Panc1 (cell line): ENCODE measurements around the gene TPR.

Source experiments
- POLR2AphosphoS5 ChIP-seq: IDR thresholded peaks from 2 replicates; pipeline ENCODE4 v1.6.1; 2012; ENCODE audit warnings: mild to moderate bottlenecking, low read depth, low read length, moderate library complexity
- REST ChIP-seq, 2 experiments: IDR thresholded peaks; 2 replicates each; pipeline ENCODE4 v1.6.1; 2011 to 2012; ENCODE audit warnings: low read depth in 2 of 2, control low read depth in 1 of 2, low read length in 1 of 2, mild to moderate bottlenecking in 1 of 2, moderate library complexity in 1 of 2; ENCODE audit not compliant: insufficient read depth in 1 of 2
- SIN3A ChIP-seq: IDR thresholded peaks from 2 replicates; pipeline ENCODE4 v1.6.1; 2012; ENCODE audit warnings: low read depth, mild to moderate bottlenecking, low read length, moderate library complexity, borderline replicate concordance; ENCODE audit not compliant: insufficient read depth
- TCF7L2 ChIP-seq: IDR thresholded peaks from 2 replicates; pipeline ENCODE4 v1.6.1; 2011; ENCODE audit warnings: mild to moderate bottlenecking, low read depth, low read length, inconsistent platforms
- TF ChIP-seq, protein P1 (sequence below): fragments of 450-650 bp; IDR thresholded peaks from 2 replicates; pipeline ENCODE4 v1.5.1; 2017; ENCODE audit warnings: mild to moderate bottlenecking

- TF ChIP-seq, protein P1, sequence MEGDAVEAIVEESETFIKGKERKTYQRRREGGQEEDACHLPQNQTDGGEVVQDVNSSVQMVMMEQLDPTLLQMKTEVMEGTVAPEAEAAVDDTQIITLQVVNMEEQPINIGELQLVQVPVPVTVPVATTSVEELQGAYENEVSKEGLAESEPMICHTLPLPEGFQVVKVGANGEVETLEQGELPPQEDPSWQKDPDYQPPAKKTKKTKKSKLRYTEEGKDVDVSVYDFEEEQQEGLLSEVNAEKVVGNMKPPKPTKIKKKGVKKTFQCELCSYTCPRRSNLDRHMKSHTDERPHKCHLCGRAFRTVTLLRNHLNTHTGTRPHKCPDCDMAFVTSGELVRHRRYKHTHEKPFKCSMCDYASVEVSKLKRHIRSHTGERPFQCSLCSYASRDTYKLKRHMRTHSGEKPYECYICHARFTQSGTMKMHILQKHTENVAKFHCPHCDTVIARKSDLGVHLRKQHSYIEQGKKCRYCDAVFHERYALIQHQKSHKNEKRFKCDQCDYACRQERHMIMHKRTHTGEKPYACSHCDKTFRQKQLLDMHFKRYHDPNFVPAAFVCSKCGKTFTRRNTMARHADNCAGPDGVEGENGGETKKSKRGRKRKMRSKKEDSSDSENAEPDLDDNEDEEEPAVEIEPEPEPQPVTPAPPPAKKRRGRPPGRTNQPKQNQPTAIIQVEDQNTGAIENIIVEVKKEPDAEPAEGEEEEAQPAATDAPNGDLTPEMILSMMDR = no peak
- no peak for TF ChIP-seq TCF7L2
- TF ChIP-seq REST (IDR thresholded peaks at IDR 0.05; ENCODE audit: insufficient read depth in 1 of 2, low read depth in 2 of 2, low read length in 1 of 2) = no peak
- no peak for TF ChIP-seq POLR2AphosphoS5
- no peak for TF ChIP-seq SIN3A
Measured at GRCh38 chr1:186308264-186309060, 66.6 kb downstream of the TPR start.
